SKM-1 treated with dmso at 0.1 percent for 144 hours (cell line): ENCODE measurements around the gene IGF2BP2.
A peak's percentile ranks its signal among the peaks of the same experiment; 100 is the strongest.
"Not testable (repeated sequence)": the region's sequence is repeated elsewhere in the genome, so short reads cannot be mapped to it uniquely, and the experiment has no call there.

Experiments used
- DNase-seq: peaks from one replicate; lab custom pipeline; 2025; ENCODE audit not compliant: unreplicated experiment; lab: John Stamatoyannopoulos, UW

The IGF2BP2 gene

DNA sequence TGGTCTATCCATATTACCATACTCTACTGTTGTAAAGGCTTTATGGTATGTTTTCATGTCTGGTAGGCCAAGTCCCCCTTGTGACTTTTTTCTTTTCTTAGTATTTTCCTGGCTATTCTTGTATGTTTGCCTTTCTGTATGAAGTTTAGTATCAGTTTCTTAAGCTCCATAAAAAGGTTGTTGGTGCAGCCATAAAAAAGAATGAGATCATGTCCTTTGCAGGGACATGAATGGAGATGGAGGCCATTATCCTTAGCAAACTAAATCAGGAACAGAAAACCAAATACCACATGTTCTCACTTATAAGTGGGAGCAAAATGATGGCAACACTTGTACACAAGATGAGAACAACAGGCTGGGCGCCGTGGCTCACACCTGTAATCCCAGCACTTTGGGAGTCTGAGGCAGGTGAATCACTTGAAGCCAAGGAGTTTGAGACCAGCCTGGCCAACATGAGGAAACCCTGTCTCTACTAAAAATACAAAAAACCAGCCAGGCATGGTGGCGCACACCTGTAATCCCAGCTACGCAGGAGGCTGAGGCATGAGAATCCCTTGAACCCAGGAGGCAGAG, 13.7 kb upstream of the IGF2BP2 start:
- not testable (repeated sequence) for DNase-seq

DNA sequence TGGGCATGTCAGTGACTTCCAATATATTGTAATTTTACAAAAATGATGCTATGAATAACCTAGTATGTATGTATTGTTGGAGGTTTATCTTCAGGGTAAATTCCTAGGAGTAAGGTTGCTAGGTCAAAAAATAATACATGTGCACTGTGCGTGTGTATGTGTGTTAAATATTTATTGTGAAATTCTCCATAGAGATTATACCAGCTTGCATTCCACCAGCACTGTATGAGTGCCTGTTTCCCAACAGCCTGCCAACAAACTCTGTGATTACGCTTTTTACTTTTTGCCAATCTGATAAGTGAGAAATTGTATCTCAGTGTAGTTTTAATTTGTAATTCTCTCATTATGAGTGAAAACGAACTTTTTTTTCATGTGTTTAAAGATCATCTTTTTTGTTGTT, 12.6 kb upstream of the IGF2BP2 start:
- no peak for DNase-seq

DNA sequence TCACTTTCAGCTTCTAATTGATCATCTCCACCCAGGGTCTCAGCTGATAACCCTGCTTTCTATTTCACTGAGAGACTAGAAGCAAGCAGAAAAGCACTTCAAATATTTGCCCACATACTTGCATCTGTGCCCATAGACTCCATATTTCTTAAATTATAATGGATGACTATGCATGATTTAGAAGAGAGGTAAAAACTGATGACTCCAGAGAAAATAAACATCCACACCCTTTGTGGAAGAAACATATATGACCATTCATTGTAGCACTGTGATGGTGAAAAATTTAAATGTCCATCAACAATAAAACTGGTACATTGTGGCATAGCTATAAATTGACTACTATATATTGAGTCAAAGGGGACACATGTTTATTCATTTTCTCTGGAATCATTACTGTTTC, 7.1 kb upstream of the IGF2BP2 start:
- DNase-seq, result no peak

DNA sequence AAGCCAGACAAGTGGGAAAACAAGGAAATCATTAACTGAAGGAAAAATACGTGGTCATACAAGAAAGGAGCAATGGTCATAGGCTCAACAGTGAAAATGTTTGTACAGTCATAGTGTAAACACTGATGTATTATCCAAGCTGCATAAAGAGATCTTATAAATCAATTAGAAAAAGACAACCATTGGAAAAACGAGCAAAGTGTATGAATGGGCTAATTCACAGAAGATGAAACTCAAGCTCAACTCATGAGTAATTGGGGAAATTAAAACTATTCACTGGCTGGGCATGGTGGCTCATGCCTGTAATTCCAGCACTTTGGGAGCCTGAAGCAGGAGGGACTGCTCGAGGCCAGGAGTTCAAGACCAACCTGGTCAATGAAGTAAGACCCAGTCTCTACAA, 6.4 kb upstream of the IGF2BP2 start:
- DNase-seq, result no peak

DNA sequence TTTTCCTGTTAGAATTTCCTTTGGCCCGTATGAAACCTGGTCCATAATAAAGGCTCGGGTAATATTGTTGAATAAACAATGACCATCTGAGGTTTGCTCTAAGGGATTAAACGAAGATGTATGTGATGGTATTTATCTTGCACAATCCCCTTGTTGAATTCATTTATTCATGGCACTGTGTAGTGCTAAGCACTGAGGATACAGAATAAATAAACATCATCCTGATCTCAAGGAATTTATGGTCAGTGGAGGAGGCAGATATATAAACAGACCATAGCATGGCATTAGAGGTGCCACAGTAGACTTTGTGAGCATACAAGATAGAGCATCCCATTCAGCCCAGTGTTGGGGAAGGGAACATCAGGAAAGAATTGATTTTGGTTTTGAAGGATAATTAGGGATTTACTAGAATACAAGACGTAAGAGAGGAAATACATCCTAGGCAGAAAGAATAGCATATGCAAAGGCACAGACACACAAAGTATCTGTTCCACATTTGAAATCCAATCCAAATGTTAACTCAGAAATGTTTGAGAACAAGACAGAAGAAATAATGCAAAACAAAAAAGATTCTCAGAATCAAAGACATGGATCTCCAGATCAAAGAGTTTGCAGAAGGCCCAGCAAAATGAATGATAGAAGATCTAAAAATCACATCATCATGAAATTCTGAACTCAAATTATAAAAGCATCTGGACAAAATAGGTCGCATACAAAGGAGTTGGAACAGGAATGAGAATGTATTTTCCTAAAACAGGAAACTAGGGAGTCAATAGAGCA, 5.4 kb upstream of the IGF2BP2 start:
- no peak for DNase-seq

DNA sequence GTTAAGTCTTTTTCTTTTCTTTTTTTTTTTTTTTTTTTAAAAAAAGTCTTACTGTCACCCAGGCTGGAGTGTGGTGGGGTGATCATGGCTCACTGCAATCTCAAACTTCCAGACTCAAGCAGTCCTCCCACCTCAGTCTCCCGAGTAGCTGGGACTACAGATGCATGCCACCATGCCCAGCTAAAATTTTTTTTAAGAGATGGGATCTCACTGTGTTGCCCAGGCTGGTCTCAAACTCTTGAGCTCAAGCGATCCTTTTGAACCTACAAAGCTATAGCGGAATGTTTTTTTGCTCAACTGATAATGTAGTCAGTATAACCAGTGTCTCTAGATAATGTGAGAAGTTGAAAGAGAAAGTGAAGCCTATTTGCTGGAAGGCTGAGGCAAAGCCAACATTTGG, 3.9 kb upstream of the IGF2BP2 start:
- no peak for DNase-seq

DNA sequence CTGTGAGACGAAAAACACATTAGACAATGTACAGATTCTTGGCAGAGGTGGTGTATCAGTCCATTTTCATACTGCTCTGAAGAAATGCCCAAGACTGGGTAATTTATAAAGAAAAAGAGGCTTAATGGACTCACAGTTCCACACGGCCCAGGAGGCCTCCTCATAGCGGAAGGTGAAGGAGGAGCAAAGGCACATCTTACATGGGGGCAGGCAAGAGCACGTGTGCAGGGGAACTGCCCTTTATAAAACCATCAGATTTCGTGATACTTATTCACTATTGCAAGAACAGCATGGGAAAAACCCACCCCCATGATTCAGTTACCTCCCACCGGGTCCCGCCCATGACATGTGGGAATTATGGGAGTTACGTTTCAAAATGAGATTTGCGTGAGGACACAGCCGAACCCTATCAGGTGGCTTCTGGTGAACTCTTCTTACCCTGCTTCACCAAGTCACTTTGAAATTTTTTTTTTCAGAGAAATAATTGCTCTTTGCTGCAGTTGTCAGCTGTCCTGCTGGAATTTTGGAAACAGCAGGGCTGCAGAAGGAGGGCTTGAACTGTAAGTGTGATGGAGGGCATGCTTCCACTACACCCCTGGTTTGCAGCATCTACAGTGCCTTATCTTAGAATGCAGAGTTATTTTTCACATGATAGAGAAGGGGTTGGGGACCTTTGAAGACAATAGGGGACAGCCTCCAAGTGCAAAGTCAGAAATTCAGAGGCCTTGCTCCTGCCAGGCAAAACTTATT, 2.9 kb upstream of the IGF2BP2 start:
- no peak for DNase-seq

DNA sequence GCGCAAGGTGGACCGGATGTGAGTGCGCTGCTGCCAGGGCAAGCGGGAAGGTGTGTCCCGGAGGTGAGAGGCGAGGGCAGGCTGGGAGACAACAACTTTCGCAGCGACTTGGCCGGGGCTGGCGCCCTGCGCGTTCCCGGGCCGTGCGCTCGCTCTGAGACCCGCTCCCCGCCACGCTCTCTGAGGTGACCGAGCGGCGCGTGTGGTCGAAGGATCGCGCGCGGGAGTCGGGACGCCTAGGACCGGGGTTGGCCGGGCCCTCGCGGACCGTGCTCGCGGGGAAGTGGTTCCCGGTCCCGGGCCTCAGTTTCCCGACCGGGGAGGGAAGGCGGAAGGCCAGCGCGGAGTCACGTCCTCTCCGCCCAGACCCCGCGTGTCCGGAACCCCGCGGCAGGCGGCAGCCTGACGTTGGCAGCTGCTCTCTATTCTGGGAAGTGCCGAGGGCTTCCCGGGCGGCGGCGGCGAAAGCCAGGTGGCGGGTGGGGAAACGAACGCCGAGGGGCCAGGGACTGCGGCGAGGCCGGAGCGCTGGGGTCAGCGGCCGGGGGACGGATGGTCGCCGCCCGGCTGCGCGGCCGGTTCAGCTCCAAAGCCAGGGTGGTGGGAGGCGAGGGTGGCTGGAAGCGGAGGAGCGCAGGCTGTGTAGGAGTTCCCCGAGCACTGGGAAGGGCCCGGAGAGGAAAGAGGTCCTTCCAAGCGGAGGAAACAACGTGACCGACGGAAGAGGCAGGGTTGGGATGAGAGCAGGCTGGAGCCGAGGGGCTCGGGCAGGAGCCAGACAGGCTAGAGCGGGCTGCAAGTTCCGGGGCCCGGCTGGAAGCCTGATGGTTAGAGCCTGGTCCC, 1.0 kb upstream of the IGF2BP2 start:
- DNase-seq, result peak; percentile 39

DNA sequence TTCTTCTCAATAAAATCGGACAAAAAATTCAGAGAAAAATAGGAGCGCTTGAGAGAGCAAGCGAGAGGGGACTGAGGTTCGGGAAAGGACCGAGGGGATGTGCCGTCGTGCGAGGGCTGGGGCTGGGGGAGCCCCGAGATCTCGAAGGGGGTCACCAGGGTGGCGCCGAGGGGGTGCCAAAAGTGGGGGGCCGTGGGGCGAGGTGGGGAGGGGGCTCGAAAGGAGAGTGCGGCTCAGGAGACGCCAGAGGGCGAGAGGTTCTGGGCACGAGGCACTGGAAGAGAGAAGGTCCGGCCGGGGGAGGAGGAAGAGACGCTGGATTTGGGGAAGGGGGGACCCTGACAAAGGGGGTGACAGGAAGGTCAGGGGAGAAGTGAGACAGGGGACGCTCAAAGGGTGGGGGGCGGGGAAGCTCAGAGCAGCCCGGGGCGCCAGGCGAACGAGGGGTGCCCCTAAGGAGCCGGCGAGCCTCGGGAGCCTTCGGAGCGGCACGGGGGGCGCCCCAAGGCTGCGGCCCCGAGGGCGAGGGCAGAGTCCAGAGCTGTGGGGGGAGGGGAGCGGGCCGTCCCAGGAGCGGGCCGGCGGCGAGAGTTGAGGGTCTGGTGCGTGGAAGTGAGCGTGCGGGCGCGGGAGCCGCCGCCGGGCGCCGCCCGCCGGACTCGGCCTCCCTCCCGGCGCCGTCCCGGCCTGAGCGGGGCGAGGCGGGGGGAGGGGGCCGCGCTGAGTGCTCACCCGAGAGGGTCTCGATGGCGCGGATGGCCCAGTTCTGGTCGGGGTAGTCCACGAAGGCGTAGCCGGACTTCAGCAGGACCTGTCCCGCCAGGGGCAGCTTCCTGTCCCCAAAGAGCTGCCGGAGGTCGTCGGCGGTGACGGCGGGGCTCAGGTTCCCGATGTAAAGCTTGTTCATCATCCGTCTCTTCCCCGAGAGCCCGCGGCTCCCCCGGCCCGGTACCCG, 514 bp downstream of the IGF2BP2 start:
- no peak for DNase-seq

DNA sequence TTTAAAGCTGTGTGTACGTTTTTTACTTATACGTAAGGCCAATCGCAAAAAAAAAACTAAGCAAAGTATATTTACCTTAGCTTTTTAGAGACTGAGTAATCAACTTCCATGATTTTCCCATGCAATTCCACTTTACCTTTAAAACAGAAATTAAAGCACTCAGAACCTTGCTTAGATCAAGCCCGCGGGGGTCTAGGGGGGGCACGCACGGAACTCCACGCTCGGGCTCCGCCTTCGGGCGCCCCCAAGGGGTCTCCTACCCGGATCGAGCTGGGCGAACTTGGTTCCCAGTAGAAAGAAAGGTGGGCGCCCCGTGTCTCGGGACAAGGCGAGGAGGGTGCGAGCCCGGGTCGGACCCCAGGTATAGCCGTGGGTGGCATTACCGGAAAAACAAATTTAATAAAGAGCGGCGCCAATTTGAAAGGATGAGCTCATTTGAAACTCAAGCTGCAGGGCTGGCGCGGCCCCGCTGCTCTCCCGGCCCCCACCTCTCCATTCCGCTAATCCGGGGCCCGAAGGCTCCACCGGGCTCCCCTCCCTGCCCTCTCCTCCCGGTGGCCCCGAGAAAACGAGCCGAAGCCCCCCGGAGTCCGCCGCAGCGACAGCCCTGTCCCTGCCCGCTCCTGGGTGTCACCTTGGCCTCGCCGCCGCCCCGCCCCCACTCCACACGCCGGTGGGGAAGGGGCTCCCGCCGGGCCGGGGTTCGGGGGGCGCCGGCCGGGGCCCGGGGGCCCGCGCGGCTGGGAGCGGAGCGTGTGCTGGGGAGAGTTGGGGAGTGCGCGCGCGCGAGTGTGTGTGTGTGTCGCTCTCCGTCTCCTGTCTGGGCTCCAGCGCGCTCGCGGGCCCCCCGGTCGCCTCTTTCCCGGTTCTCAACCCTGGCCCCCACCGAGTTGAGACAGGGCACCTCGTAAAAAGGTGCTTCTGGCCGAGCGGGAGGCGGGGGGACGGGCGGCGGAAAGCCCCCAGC, 1.5 kb downstream of the IGF2BP2 start:
- no peak for DNase-seq

DNA sequence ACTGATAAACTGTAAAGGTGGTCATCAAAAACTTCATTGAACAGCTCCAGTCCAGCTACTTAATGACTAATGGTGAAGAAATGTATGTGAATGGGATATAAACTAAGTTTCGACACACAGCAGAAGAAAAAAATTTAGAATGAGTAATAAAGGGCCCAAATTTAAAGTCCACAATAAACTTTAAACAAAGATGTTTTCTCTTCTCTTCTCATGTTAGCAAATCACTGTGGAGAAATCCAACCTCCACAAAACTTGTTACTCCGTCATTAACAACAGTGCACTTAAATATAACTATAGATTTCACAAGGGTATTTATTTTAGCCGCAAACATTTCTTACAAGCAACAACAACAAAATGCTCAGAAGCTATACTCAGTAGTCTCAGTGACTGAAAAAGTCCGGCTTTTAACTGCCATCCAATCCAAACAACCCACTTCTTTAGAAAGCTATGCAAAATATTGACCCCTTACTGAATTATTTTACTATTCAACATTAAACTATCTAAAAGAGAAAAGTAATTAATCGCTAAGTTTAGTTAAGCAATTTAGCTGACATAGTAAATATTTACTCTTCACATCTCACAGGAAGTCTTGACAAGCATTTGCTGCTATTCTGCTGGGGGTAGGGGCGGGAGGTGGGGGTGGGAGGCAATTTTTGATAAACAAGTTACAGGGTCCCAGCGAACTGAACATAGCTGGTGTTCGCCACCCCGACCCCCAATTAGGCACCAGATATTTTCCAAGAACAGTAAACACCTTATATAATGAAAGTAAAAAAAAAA, 2.4 kb downstream of the IGF2BP2 start:
- no peak for DNase-seq

DNA sequence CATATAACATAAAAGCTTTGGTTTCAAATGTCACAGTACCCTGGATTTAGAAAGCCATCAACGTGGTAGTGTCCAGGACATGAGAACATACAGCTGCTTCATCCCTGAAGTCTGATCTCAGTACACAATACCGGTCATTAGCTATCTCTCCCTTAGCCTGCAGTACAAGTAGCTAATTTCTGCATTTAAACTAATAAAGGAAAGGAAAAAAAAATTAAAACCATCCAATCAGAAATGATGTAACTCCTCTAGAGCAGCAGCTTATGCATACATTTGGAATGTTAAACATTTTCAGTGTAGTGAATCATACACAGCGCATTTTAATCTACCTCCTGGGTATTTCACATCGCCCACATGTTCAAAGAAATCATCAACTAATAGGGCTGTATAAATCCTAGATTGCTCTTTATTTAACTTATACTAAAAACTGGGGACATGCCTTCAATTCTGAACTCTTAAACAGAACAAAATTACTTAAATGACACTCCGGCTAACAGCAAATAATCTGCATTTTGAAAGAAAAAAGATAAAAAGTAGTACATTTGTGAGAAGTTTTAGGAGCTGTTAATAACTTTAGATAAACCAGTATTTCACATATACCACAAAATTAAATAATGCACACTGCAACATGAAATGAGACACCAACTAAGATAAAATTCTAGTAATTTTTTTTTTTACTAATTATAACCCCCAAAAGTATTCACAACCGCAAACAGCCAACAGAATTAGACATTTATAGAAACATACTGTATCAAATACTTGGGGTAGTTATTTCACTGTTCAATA, 3.7 kb downstream of the IGF2BP2 start:
- no peak for DNase-seq

DNA sequence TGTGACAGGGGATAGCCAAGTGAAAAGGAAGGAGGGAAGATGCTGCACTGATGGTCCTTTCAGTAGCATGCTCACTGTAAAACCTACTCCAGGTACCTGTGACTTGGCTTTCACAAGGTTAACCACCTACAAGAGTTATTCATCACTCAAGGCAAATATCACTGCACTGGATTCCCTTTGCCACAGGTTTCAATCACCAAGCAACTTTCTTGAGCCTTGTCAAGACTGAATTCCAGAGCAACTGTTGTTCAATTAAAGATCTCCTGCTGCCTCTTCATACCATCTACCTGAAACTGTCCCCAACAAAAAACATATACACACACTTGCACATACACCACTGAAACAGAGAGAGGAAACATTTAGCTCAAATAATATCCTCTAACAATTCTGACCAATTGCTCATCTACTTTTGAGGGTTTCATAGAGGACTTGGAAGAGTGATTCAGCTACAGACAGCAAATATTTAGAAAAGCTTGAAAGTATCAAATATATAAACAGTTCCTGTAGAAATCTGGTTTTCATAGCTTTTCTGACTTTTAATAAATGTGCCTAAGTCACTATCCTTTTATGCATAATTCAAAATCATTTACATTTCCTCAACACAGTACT, 6.5 kb downstream of the IGF2BP2 start:
- DNase-seq, result no peak

DNA sequence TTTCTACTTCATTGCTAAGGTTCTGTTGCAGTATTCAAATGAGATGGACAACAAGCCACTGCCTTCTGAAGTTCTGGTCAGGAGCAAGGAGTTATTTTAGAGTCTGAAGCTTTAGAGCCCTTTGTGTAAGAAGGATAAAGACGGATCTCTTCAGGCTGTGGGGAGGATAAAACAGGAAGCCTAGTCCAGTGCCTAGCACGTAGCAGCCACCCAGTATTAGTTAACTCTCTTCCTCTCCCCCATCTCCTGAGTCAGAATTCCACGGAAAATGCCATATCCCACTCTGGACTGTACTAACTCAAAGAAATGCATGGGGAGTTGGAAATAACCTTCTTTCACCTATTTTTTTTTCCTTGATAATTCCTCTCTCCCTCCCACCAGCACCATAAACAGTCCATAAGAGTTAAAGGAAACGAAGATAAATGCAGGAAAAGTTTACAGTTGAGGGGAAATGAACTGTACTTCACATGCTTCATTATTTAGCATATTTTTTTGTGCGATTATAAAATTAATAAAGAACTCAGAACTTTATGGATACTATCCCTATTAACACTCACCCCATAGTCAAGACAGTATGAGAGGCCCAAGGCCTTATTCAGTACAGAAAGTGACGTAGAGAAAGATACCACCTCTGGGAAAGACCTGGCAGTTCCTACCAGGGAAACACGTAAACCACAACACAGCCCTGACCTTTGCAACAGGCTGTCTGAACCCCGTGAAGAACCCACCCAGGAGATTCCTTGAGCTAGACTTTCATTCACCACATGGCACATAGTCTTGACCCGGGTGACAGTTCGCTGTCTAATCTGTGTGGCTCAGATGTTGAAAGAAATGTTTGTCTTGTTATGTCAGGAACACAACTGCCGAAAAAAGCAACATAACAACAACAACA, 9.2 kb downstream of the IGF2BP2 start:
- no peak for DNase-seq

DNA sequence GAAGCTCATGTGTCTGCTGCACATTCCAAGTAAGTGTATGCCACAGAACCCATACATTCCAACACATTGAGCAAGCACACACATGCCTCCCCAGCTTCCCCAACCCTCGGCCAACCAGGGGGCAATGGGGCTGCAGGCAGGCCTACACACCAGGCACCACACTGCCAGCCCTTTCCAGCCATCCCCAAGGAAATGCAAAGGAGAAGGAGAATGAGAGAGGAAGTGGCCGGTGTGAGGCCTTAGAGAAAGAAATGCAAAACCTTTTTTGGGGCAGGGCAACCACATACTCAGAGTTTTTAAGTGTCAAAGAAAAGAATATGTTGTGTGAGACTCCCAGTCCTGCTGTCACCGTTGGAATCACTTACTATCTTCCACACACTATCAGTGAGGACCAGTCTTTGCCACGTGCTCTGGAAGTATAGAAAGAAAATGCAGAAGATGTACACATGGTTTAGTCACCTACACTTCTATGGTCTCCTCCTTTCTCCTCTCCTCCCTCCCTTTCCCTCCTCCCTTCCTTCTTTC, 11.1 kb downstream of the IGF2BP2 start:
- DNase-seq, result no peak

DNA sequence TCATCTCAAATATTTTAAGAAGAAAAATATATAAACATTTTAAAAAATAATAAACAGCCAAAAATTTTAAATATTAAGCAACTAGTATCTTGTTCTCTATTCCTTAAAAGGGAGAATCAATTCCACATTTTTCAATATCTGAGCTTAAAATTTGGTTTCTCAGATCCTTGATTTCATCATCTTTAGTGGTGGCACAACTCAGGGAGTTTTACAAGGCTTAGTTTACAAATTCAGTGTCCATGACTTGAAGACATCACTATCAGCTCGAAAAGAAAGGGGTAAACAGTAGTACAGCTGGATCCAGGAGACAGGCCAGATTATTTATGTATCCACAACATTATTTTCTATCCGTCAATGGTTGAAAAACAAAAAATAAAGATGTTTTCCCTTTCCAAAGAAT, 11.6 kb downstream of the IGF2BP2 start:
- DNase-seq, result no peak
